MCF 10A (cell line): ENCODE data around the gene ATG4D. TPM values are rescaled to one million over a fixed set of nuclear protein-coding genes. Genes with fewer than 3 reads are reported as not detected.

Source experiments
- BruUV-seq: library from RNA; stranded (reverse); fragments of 400-500 nt; replicated peaks from 2 replicates; lab custom pipeline; 2021; lab: Mats Ljungman, UMichigan
- CTCF ChIA-PET: fragments of 300-600 bp; sonication (Branson Sonifier 250); formaldehyde crosslinking; extraction: SDS; loops from one replicate; lab custom pipeline; 2021; ENCODE audit warnings: antibody characterized with exemption, inconsistent platforms; lab: Yijun Ruan, JAX
- POLR2A ChIA-PET: fragments of 300-600, 350-650 bp; sonication (Branson Sonifier 250); formaldehyde crosslinking; extraction: SDS; loops from one replicate; lab custom pipeline; 2020; ENCODE audit warnings: antibody characterized with exemption, inconsistent platforms; lab: Yijun Ruan, JAX
- DNase-seq: peaks from one replicate; pipeline ENCODE4 v3.0.0-alpha.2; 2018; ENCODE audit not compliant: unreplicated experiment
- H3K27ac Mint-ChIP-seq: one replicate; pipeline ENCODE4 v1.8.0; 2022; ENCODE audit warnings: mild to moderate bottlenecking, low read depth, mixed read lengths; ENCODE audit not compliant: unreplicated experiment
- H3K27me3 Mint-ChIP-seq: one replicate; pipeline ENCODE4 v1.8.0; 2022; ENCODE audit warnings: mixed read lengths; ENCODE audit not compliant: insufficient read depth, unreplicated experiment
- H3K36me3 Mint-ChIP-seq: one replicate; pipeline ENCODE4 v1.8.0; 2022; ENCODE audit warnings: mild to moderate bottlenecking, moderate library complexity, mixed read lengths; ENCODE audit not compliant: insufficient read depth, unreplicated experiment
- H3K4me1 Mint-ChIP-seq: one replicate; pipeline ENCODE4 v1.8.0; 2022; ENCODE audit warnings: mixed read lengths; ENCODE audit not compliant: insufficient read depth, unreplicated experiment
- H3K4me3 Mint-ChIP-seq: one replicate; pipeline ENCODE4 v1.8.0; 2022; ENCODE audit warnings: mild to moderate bottlenecking, moderate library complexity, mixed read lengths; ENCODE audit not compliant: unreplicated experiment
- H3K9me3 Mint-ChIP-seq: one replicate; pipeline ENCODE4 v1.8.0; 2022; ENCODE audit warnings: mixed read lengths; ENCODE audit not compliant: unreplicated experiment
- intact Hi-C: fragments of 100-400 bp; cut with micrococcal nuclease; formaldehyde crosslinking; loops from 2 replicates; pipeline ENCODE4 v1.14.1; 2022
- total RNA-seq: library from RNA; stranded (reverse); gene quantifications from 2 replicates; pipeline ENCODE4 v1.2.3, GENCODE V29; 2022
- TF ChIP-seq, protein P1 (sequence below): fragments of 200-600 bp; IDR thresholded peaks from one replicate; pipeline ENCODE4 v1.8.0; 2022; ENCODE audit warnings: antibody characterized with exemption, mild to moderate bottlenecking; ENCODE audit not compliant: unreplicated experiment

ATG4D gene
- total RNA-seq, 1 experiment from 2014 or later, result 22.6 TPM

- DNase-seq, result no peak
- no TSS peak for BruUV-seq
Measured at GRCh38 chr19:10554760-10555609, 11.3 kb downstream of the ATG4D start.

GRCh38 chr19:10555610-10555973, 11.9 kb downstream of the ATG4D start:
- H3K9me3 Mint-ChIP-seq, result no peaks in the 10 kb centered on the region
- no peak for DNase-seq
- BruUV-seq, result no TSS peak
- ChIA-PET POLR2A (interaction anchor here (1.6 to 3.1 kb wide), 4 partner anchors 12 to 24 kb away, joined by 3 to 23 read pairs (median 5); partner anchors contain the start of genes CDKN2D and KRI1), CTCF (interaction anchor here (0.6 to 1.5 kb wide), 8 partner anchors 9 to 364 kb away, joined by 3 to 9 read pairs (median 4); no protein-coding TSS in a partner anchor)
- H3K27ac Mint-ChIP-seq, result no peak overlapping the region
- TF ChIP-seq, protein P1, sequence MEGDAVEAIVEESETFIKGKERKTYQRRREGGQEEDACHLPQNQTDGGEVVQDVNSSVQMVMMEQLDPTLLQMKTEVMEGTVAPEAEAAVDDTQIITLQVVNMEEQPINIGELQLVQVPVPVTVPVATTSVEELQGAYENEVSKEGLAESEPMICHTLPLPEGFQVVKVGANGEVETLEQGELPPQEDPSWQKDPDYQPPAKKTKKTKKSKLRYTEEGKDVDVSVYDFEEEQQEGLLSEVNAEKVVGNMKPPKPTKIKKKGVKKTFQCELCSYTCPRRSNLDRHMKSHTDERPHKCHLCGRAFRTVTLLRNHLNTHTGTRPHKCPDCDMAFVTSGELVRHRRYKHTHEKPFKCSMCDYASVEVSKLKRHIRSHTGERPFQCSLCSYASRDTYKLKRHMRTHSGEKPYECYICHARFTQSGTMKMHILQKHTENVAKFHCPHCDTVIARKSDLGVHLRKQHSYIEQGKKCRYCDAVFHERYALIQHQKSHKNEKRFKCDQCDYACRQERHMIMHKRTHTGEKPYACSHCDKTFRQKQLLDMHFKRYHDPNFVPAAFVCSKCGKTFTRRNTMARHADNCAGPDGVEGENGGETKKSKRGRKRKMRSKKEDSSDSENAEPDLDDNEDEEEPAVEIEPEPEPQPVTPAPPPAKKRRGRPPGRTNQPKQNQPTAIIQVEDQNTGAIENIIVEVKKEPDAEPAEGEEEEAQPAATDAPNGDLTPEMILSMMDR, result no peak
- no peaks in the 10 kb centered on the region for H3K4me1 Mint-ChIP-seq
- H3K36me3 Mint-ChIP-seq, result peaks cover 87% of the 10 kb centered on the region
- intact Hi-C loops, result no loop called here
- no peaks in the 10 kb centered on the region for H3K27me3 Mint-ChIP-seq
- no peak overlapping the region for H3K4me3 Mint-ChIP-seq

More at GRCh38 chr19:10554760-10555609, 11.3 kb downstream of the ATG4D start:
- CTCF ChIA-PET, result interaction anchor here (0.6 to 1.5 kb wide), 8 partner anchors 9 to 363 kb away, joined by 3 to 9 read pairs (median 4); no protein-coding TSS in a partner anchor
- Mint-ChIP-seq H3K4me3 (no peak overlapping the region), H3K27ac (peak overlapping the region; percentile 12), H3K4me1 (no peaks in the 10 kb centered on the region), H3K9me3 (no peaks in the 10 kb centered on the region), H3K36me3 (peaks cover 87% of the 10 kb centered on the region), H3K27me3 (no peaks in the 10 kb centered on the region)
- intact Hi-C loops, result no loop called here
- POLR2A ChIA-PET, result interaction anchor here (1.6 to 3.1 kb wide), 2 partner anchors 13 to 14 kb away, joined by 3 to 23 read pairs; partner anchors contain the start of genes CDKN2D and KRI1
- TF ChIP-seq, protein P1, result no peak

- BruUV-seq, result no TSS peak
- H3K4me3 Mint-ChIP-seq, result no peak overlapping the region
- ChIA-PET POLR2A (no interaction called here), CTCF (interaction anchor here (0.6 kb wide), 1 partner anchor 14 kb away, joined by 3 read pairs; no protein-coding TSS in a partner anchor)
- H3K27me3 Mint-ChIP-seq, result no peaks in the 10 kb centered on the region
- no peaks in the 10 kb centered on the region for H3K9me3 Mint-ChIP-seq
- no peaks in the 10 kb centered on the region for H3K4me1 Mint-ChIP-seq
- intact Hi-C loops, result no loop called here
- H3K27ac Mint-ChIP-seq, result no peak overlapping the region
- TF ChIP-seq, protein P1, result no peak
- peaks cover 86% of the 10 kb centered on the region for H3K36me3 Mint-ChIP-seq
- DNase-seq, result no peak
Measured at GRCh38 chr19:10557603-10558197, 14.0 kb downstream of the ATG4D start.

DNA sequence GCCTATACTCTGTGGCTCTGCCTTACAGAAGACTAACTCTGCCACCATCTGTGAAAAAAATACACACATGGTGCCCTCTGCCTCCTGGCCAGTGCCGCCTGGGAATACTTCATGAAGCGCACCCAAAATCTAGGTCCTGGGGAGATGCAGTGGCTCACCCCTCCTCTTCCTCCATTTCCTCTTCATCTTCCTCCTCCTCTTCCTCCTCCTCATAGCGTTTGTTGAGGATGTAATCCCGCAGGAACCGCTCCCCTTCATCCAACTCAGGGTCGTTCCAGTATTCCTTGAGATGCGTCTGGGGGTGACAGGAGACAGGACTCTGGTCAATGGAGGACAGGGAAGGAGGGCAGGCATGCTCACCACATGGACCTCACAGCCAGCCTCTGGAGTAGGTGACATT, 16.4 kb downstream of the ATG4D start:
- no TSS peak for BruUV-seq
- intact Hi-C loops, result no loop called here
- TF ChIP-seq, protein P1, result no peak
- no peak overlapping the region for H3K4me3 Mint-ChIP-seq
- H3K27ac Mint-ChIP-seq, result no peak overlapping the region
- ChIA-PET POLR2A (interaction anchor here (2.2 kb wide), 1 partner anchor 17 kb away, joined by 6 read pairs; the partner anchor contains the start of gene ATG4D), CTCF (no interaction called here)
- no peak for DNase-seq
- H3K4me1 Mint-ChIP-seq, result peaks cover 8% of the 10 kb centered on the region
- H3K36me3 Mint-ChIP-seq, result peaks cover 65% of the 10 kb centered on the region
- H3K9me3 Mint-ChIP-seq, result no peaks in the 10 kb centered on the region
- H3K27me3 Mint-ChIP-seq, result no peaks in the 10 kb centered on the region
